Measurements from ENCODE around the gene MAPK1.

- no peak for TF ChIP-seq CTCF (IDR thresholded peaks at IDR 0.05)
- no peak for TF ChIP-seq MXD4 (CRISPR knock-in tag; IDR thresholded peaks at IDR 0.05; ENCODE audit: borderline replicate concordance)
- TF ChIP-seq IRF1 (CRISPR knock-in tag; IDR thresholded peaks at IDR 0.05) = no peak
- no peak for TF ChIP-seq ATF3 (CRISPR knock-in tag; conservative IDR thresholded peaks at IDR 0.05)
- no peak for TF ChIP-seq TEAD4 (CRISPR knock-in tag; IDR thresholded peaks at IDR 0.05)
- no peak for TF ChIP-seq ATF1 (CRISPR knock-in tag; IDR thresholded peaks at IDR 0.05)
- no peak for TF ChIP-seq E2F5 (CRISPR knock-in tag; IDR thresholded peaks at IDR 0.05)
- no peak for TF ChIP-seq TEAD1 (CRISPR knock-in tag; IDR thresholded peaks at IDR 0.05)
- TF ChIP-seq ZNF219 (CRISPR knock-in tag; IDR thresholded peaks at IDR 0.05; ENCODE audit: borderline replicate concordance) = no peak
- TF ChIP-seq ESRRA (CRISPR knock-in tag; IDR thresholded peaks at IDR 0.05; ENCODE audit: borderline replicate concordance) = no peak
- no peak for TF ChIP-seq GTF2I (CRISPR knock-in tag; conservative IDR thresholded peaks at IDR 0.05)
These were observed 48.8 kb downstream of the MAPK1 start for GRCh38 chr22:21818487-21819182.
